RKO (cell line): ENCODE data around the gene RNF157.

Source experiments
- DNase-seq: peaks from one replicate; pipeline ENCODE4 v3.0.0-alpha.2; 2016; ENCODE audit warnings: low spot score

RNF157 gene

GRCh38 chr17:76240461-76241203 lies at the start of gene RNF157:
TSS of gene RNF157 (minus strand) at chr17:76240493. CDS start at chr17:76240240, 253 bp downstream.
- peak; percentile 41 for DNase-seq

- DNase-seq: no peak
These were observed 41.5 kb upstream of the RNF157 start for GRCh38 chr17:76281573-76282371.

GRCh38 chr17:76280650-76281049 lies 40.4 kb upstream of the RNF157 start:
- no peak for DNase-seq

GRCh38 chr17:76279742-76280287 lies 39.5 kb upstream of the RNF157 start:
- DNase-seq: no peak

GRCh38 chr17:76278952-76279741 lies 38.9 kb upstream of the RNF157 start:
- DNase-seq: peak; percentile 78

GRCh38 chr17:76278268-76278908 lies 38.1 kb upstream of the RNF157 start:
- DNase-seq: no peak

GRCh38 chr17:76277300-76278267 lies 37.3 kb upstream of the RNF157 start:
- DNase-seq: no peak

GRCh38 chr17:76276461-76277299 lies 36.4 kb upstream of the RNF157 start:
- no peak for DNase-seq

GRCh38 chr17:76276069-76276431 lies 35.8 kb upstream of the RNF157 start:
- DNase-seq: no peak

GRCh38 chr17:76275382-76276068 lies 35.2 kb upstream of the RNF157 start:
- DNase-seq: no peak

- DNase-seq: no peak
These were observed 34.0 kb upstream of the RNF157 start for GRCh38 chr17:76274112-76274956.

- DNase-seq: no peak
These were observed 33.3 kb upstream of the RNF157 start for GRCh38 chr17:76273445-76274111.

- DNase-seq: no peak
These were observed 32.5 kb upstream of the RNF157 start for GRCh38 chr17:76272541-76273444.

GRCh38 chr17:76271669-76272540 lies 31.6 kb upstream of the RNF157 start:
- DNase-seq: no peak
